Renal cortex interstitium (tissue), 11 donors: ENCODE data around the gene CCR2. TPM values are rescaled to one million over a fixed set of nuclear protein-coding genes. Genes with fewer than 3 reads are reported as not detected.
A peak's percentile ranks its signal among the peaks of the same experiment; 100 is the strongest.
"Not testable (repeated sequence)": the region's sequence is repeated elsewhere in the genome, so short reads cannot be mapped to it uniquely, and the experiment has no call there.

ENCODE experiments used
- DNase-seq, 11 donors: peaks; one replicate each; pipeline ENCODE4 v3.0.0-alpha.2; 2013; ENCODE audit warnings: low read depth in 9 of 11, low spot score in 4 of 11; ENCODE audit errors: extremely low read depth in 1 of 11
- polyA plus RNA-seq, 3 donors: library from polyadenylated mRNA; unstranded; fragments of 120-200 nt; gene quantifications; one replicate each; pipeline ENCODE4 v1.2.1, GENCODE V29; 2013; ENCODE audit not compliant: insufficient read length in 3 of 3

CCR2 gene
- polyA plus RNA-seq, 3 donors, result 0.73 to 1.9 (median 1.1) TPM

DNA sequence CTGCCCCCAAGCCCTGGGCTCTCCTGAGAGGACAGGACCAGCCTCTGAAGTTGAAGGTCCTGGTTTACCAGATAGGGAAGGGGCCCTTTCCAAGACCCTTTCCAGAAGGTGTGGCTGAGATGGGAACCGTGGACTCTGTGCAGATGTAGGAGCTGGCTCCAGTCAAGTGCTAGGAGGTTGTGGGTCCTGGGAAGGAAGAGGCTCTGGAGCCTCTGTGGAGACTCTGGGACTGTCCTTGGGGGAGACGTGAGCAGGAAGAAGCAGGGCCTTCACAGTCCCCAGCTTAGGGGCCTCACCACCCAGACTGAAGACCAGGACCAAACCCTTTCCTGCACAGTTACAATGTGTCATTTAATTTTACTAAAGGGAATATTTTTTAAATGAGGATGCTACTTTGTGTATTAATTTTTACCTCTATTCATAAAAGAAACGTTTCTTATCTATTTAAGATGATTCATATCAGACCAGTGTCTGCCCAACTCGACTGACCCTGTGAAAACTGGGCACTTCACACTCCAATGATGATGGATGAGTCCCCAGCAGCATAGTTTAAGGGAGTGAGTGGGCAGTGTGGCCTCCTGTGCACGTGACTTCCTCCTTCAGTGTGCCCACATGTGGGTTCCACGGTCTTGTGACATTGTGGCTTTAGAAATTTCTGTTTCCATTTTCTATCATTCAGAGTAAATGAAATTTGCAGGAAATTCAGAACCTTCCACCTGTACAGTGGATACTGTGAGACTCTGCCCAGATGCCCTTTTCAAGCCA, 42.0 kb downstream of the CCR2 start:
- DNase-seq, result no peak

DNA sequence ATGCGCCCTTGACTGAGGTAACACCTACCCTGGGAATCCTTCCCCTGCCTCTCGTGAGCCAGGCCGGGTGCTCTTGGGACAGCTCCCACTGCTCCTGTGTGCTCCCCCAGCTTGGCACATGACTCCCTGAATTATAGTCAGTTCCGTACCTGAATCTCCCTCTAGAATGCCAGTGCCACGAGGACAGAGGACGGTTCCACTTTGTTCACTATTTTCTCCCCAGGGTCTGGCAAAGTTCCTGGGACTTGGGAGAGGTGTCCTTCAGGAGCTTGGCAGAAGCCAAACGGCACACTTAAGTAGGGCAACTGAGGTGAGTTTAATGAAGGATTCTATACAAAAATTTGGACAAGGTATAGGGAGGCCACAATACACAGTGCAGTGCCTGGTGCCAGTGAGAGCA, 43.2 kb downstream of the CCR2 start:
- no peak for DNase-seq

DNA sequence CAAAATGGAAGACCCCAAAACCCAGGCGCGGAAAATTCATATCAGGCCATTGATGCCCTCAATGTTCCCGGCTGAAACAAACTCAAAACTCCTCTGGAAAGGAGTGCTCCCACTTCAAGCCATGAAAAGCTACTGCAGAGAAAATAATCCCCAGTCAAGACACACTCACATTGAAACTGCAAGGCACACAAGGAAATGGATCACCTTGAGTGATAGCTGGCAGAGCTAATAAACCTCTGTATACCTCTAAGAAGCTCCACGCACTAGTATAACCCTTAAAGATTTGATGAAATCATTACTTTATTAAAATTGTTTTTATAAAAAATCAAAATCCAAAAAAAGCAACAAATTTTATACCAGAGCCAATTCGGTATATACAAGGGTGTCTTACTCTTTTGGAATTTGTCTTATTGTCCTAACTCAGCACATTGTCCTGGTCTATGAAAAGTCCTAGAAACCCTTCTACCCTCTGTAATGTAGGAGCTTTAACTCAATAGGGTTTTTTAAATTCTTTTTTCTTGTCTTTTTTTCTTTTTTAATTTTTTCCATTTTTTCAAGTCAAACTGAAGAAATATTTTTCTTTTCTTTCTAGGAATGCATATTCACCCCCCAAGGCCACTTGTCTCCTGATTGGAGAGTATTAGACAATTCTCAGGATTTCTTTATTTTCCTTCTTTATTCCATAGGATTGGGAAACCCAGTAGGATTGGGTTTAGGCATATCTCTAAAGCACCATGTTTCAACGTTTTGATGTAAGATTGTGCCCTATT, 44.5 kb downstream of the CCR2 start:
- DNase-seq, result no peak

DNA sequence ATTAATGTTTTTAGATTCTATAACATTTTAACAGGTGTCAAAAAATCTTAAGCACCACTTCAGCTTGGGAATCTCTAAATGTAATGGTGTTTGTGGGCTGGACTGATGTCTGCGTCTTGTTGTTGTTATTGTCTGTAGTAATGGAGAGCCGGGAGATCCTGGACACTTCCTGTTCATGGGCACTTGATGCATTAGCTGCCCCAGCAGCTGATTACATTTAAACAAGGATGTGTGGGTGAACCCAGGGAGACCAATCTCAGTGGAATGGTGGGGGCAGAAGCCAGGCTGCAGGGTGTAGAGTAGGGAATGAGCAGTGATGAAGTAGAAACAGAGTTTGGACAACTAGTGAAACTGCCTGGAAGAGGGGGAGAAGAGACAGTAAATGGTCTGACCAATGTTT, 45.2 kb downstream of the CCR2 start:
- no peak for DNase-seq

DNA sequence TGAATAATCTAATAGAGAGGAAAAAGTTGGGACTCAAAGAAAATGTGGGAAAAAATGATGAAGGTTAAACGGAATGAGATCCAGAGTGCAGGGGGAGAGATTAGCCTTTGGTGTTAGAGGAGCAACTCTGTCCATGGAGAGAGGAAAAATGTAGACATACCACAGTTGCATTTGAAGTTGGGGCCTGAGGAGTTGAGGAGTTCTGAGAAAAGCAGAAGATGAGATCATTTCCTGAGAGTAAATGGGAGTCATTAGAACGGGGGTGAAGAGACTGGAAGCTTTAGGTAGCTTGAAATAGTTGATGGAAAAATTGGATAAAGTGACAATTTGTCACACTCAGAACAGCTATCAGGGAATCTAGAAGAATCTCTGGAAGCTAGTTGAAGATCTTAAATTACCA, 45.6 kb downstream of the CCR2 start:
- no peak for DNase-seq

DNA sequence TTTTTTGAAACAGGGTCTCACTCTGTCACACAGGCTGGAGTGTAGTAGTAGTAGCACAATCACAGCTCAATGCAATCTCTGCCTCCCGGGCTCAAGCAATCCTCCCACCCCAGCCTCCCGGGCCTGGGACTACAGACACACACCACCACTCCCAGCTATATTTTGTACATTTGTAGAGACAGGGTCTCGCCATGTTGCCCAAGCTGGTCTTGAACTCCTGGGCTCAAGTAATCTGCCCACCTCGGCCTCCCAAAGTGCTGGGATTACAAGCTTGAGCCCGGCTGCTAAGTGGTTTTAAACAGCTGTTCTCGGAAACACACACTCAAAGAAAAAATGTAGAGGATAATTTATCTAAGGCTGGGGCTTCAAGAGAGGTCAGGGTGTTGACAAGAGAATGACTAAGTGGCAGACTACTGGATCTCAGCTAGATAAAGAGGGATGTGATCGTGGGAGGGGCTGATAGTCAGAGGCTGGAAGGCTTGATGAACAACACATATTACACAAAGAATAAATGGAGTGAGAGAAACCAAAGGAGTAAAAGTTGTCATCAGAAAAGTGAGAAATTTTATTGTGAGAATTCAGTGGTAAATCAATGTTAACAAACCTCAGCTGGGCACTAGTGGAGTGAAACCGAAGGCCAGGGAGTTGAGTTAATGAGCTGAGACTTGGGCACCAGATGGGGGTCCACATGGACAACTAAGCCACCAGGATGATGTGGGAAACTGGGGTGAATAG, 46.3 kb downstream of the CCR2 start:
- DNase-seq, result peak in 1 of 11 donors; percentile 11

DNA sequence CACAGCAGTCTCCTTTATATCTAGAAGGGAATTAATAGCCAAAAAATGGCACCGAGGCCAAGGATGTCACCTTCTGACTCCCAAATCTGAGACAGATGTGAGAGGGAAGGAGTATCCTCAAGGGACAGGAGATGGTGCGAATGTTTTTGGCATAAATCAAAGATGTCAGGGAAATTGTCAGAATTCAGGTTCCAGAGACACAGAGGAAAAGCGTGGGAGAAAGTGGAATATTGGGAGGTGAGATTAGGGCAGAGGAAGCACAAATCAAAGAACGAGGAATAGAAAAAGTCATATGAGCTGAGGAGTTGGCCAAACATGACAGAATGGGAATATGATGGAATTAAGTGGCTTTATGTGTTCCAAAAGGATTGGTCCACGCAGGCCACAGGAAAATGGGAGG, 46.9 kb downstream of the CCR2 start:
- DNase-seq, result no peak

DNA sequence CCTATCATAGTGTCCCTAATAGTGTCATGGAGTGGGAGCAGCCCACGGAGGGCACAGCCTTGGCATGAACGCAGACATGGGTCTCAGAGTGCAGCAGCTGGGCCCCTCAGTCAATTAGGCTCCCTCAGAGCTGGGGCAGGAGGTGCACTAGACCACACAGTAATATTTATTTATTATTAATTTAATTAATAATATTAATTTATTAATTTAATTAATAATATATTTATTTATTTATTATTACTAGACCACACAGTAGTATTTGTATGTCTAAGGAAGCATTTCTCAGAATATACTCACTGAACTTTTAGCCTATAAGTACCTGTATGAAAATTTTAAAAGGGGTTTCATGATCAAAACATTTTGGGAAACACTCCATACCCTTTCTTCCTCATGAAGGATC, 47.7 kb downstream of the CCR2 start:
- no peak for DNase-seq

DNA sequence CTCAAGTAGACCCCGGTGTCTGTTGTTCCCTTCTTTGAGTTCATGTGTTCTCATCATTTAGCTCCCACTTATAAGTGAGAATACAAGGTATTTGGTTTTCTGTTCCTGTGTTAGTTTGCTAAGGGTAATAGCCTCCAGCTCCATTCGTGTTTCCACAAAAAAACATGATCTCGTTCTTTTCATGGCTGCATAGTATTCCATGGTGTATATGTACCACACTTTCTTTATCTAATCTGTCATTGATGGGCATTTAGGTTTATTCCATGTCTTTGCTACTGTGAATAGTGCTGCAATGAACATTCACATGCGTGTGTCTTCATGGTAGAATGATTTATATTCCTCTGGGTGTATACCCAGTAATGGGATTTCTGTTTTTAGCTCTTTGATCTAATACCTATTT, 49.0 kb downstream of the CCR2 start:
- DNase-seq, result not testable (repeated sequence)

DNA sequence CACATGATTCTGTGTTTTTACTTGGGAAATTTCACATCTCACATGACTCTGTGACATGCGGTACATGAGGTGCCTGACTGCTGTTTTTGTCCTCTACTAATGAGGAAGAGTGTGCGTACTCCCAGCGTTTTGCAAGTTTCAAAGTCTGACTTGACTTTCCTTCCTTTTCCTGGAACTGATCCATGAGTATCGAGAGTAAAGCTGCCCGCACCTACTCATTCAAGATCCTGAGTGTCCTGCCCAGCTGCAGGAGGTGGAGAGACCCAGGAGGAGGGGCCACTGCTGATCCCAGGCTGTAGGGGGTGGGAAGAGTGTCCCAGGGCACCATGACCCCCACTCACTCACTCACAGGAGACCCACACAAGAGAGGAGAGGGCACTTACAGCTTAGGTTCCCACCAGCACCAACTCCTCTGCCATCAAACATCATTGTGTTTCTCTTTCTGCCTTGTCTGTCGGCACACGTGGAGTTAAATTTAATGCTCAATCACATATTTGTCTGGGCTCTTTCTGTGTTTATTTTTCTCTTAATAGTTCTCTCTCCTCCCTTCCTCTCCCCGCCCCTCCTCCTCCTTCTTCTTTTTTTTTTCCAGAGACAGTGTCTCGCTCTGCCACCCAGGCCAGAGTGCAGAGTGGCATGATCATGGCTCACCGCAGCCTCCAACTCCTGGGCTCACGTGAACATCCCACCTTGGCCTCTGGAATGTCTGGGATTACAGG, 51.5 kb downstream of the CCR2 start:
- DNase-seq, result peak in 1 of 11 donors; percentile 37

DNA sequence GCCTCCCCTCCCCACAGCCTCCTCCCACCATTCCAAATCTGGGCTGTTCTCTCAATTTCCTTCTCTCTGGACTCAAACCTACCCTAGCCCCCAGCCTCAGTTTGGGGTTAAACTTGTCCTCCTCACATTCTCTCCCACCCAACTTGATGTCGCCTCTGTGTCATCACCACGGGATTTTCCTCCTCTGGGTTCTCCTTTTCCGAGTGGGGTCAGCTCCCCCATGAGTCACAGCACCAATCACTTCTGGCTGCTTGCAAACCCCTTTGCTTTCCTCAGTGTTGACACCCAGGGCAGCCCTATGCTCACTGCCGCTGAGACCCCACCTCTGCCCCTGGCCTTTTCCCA, 52.5 kb downstream of the CCR2 start:
- DNase-seq, result no peak

DNA sequence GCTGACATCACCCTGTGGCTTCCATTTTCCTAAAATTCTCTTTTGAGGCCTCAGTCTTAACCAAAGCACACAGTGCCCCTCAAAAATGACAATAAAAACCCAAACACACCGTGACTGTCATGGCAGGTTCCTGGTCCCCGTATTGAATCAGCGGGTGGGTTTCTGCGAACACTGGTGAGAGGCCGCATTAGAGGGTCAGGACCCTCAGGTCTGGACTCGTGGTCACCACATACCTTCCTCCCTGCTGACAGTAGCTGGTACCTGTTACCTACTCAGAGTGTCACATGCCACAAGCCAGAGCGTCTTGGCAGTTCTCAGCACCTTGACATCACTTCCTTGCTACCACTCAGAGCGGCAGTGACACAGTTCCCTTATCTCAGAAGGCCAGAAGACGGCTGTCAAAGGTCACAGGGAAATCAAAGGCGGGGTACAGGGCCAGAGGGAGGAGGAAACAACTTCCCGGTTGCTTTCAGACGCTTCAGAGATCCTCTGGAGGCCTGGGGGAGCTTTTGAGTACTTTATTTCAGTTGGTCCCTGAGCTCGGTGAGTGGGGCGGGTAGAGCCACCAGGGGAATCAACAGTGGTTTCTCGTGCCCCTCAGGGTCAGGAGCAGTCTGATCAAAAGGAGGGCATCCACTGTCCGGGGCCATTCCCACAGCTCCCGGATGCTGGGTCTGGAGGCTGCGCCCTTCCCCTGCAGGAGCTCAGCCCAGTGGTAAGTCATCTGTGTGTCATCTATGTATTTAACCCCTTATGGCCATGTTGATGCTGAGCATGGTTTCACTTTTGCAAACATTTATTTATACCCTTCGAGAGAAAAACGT, 53.1 kb downstream of the CCR2 start, which contains the start of the genes CCR5AS and CCRL2:
TSS of gene CCR5AS (minus strand) at position 279 of the 824 bp plus-strand sequence.
TSS of gene CCRL2 (plus strand) at position 472 of the 824 bp plus-strand sequence. CDS start 821 bp downstream, outside the sequence.
- peak in 2 of 11 donors; percentile 15 to 24 for DNase-seq

DNA sequence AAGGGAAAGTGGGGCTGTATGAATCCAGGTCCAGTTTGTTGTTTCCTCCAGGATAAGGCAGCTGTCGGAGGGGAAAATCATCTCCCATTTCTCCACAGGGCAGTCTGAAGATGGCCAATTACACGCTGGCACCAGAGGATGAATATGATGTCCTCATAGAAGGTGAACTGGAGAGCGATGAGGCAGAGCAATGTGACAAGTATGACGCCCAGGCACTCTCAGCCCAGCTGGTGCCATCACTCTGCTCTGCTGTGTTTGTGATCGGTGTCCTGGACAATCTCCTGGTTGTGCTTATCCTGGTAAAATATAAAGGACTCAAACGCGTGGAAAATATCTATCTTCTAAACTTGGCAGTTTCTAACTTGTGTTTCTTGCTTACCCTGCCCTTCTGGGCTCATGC, 54.1 kb downstream of the CCR2 start:
- DNase-seq, result no peak

DNA sequence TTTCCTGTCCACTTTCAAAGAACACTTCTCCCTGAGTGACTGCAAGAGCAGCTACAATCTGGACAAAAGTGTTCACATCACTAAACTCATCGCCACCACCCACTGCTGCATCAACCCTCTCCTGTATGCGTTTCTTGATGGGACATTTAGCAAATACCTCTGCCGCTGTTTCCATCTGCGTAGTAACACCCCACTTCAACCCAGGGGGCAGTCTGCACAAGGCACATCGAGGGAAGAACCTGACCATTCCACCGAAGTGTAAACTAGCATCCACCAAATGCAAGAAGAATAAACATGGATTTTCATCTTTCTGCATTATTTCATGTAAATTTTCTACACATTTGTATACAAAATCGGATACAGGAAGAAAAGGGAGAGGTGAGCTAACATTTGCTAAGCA, 54.9 kb downstream of the CCR2 start:
- no peak for DNase-seq

DNA sequence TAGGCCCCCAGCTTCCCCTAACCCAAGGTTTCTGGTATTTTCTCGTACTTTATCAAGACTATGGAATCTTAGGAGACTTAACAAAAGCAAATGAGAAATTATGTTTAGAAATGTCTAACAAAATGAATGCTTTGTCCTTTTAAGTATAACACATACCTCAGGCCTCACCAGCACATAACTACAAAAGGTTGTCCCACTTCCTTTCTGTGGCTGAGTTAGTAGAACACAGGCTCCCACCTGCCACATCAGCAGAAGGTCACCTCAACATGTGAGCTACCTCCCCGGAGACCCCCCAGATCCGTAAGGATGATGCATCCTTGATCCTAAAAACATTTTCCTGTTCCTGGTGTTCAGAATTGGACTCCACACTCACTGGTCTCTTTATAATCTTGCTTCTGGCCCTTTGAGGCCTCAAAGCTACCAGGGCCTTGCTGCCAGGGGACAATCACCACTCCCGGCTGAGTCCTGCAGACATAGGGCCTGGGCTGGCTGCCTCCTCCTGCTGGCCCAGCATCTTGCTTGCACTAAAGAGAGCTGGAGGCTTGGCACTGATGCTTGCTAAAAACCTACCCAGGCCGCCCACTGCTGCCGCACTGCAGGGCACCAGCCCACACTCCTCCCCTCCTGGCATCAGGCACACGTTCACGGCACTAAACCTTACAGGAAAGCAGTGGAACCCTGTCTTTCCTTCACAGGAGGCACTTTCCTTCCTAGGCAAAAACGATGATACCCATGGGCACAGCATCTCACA, 56.0 kb downstream of the CCR2 start:
- no peak for DNase-seq
